GM21786 (cell line): Measurements from ENCODE around the gene HK1.
"Not testable (repeated sequence)": the region's sequence is repeated elsewhere in the genome, so short reads cannot be mapped to it uniquely, and the experiment has no call there.

Experiments used
- ATAC-seq: cut with Tn5 transposase; IDR thresholded peaks from one replicate; pipeline ENCODE4 v1.9.1; 2021; ENCODE audit not compliant: unreplicated experiment

Gene HK1

GRCh38 chr10:69278446-69278963 lies at the start of gene HK1:
Gene HK1 (plus strand): TSS chr10:69278496.
- no peak for ATAC-seq

GRCh38 chr10:69229616-69229916 lies 48.7 kb upstream of the HK1 start:
- ATAC-seq: no peak

DNA sequence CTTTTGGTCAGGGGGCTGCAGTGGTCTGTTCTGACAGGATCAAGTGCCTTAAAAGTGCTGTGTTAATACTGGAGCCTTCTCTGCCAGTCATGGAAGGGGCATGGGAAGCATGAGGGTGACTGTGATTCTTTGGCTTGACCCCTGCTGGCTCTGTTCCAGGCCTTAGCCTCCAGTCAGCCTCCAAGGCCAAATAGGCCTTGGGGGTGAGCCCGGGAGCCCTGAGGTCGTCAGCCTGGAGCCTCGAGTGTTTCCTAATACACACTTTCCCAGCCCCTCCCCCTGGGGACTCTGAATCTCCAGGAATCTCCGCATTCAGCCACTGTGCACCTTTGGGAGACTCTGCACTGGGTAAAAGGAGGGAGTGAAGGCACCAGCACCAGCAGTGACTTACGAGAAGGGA lies 48.2 kb upstream of the HK1 start:
- ATAC-seq: no peak

DNA sequence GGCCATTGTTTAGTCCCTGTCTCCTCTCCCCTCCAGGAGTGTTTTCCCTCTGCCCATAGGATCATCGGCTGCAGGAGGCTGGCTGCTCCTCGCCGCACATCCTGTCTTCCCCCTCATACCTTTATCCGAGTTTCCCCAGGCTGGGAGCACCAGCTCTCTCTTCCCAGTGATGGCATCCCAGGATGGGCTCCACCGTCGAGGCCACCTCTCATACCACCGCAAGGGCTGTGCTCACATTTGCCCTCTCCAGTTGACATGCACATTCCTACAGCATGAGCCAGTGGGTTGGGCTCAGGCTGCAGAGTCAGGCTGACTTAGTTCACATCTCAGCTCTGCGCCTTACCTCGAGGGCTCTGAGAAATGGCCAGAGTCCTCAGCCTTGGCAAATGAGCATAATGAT lies 46.0 kb upstream of the HK1 start:
- no peak for ATAC-seq

DNA sequence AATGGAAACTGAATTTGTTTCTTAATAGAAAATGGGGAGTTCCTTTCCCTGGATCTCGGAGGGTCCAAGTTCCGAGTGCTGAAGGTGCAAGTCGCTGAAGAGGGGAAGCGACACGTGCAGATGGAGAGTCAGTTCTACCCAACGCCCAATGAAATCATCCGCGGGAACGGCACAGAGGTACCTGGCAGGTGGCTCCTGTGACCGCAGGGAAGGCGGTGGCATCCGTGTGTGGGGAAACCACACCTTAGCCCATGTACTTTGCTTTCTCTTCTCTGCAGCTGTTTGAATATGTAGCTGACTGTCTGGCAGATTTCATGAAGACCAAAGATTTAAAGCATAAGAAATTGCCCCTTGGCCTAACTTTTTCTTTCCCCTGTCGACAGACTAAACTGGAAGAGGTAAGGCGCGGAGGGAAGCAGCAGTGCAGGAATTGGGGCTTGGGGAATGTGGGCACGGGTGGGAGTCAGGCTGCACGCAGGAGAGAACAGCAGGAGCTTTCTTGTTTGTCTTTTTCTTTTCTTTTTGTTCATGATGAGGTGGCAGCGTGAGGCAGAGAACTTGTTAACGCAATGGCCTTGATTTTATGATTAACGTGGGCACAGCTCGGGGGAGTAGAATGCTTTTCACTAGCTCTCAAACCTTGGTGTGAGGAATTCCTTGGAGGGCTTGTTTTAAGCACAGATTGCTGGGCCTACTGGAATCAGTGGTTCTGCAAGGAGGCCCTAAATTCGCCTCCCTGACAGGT lies 45.4 kb upstream of the HK1 start:
- no peak for ATAC-seq

DNA sequence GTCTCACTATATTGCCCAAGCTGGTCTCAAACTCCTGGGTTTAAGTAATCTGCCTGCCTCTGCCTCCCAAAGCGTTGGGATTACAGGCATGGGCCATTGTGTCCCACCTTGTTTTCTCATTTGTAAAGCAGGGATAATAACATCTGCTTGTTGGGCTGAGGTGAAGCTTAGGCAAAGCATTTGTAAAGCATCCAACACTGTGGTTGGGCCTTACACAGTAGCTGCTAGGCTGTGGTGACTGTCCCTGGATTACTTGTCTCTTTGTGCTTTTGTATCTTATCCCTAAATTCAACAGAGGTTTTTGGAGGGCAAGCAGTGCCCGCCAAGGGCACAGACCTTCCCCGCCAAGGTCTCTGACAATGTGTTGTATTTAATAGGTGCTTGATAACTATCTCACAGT lies 43.8 kb upstream of the HK1 start:
- ATAC-seq: no peak

DNA sequence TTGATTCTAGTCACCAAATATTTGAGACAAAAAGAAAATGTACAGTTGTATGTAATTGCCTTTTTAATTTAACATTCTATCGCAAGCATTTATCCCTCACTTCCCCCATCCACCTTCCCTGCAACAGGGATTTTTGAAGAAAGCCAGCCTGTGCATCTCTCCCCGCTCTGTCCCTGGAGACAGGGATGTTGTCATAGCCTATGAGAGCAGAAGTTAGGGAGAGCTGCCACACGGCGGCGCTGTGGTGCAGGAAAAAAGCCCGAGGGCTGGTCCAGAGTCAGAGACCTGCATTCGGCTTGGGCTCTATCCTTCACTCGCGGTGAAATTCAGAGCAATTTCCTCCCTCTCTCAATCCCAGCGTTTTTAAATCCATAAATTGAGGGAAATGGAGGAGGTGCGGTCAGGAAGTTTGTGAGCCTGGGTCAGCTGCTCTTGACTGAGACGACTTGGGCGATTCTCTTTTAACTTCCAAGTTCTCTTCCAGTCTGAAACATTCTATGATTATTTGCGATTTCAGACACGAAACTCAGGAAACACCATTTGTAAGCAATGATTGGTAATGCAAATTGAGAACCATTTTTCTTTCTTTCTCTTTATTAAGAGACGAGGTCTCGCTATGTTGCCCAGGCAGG lies 40.7 kb upstream of the HK1 start:
- peak; percentile 94 for ATAC-seq

GRCh38 chr10:69239136-69239535 lies 39.2 kb upstream of the HK1 start:
- no peak for ATAC-seq

DNA sequence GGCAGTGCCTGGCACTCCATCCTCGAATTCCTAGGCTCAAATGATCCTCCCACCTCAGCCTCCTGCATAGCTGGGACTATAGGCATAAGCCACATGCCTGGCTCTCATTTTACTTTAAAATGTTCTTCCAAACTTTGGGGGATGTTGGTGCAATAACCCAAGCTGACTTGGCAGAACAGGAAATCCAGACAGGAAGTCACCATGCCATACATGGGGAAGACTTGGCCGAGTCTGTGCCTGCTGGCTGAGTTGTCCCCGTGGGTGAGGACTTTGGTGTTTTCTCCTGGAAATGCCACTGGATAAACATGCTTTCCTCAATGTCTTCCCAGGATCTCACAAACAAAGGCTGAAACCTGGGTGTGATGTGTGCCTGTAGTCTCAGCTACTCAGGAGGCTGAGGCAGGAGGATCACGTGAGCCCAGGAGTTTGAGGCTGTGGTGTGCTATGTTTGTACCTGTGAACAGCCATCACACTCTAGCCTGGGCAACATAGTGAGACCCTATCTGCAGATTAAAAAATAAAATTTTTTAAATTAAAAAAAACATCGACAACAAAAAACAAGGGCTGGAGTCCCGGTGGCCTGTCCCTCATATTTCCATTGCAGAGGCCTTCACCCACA lies 38.4 kb upstream of the HK1 start:
- ATAC-seq: no peak

- no peak for ATAC-seq
These were observed 37.8 kb upstream of the HK1 start for GRCh38 chr10:69240455-69240854.

DNA sequence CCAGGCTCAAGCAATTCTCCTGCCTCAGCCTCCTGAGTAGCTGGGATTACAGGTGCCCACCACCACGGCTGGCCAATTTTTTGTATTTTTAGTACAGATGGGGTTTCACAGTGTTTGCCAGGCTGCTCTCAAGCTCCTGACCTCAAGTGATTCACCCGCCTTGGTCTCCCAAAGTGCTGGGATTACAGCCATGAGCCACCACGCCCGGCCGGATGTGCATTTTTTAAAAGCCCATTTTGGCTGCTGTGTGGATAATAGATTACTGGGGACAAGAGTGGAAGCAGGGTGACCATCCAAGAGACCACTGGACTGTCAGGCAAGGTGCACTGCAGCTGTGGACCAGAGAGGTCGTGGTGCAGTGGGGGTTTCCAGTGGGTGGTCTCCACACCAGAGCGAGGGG lies 36.7 kb upstream of the HK1 start:
- no peak for ATAC-seq

DNA sequence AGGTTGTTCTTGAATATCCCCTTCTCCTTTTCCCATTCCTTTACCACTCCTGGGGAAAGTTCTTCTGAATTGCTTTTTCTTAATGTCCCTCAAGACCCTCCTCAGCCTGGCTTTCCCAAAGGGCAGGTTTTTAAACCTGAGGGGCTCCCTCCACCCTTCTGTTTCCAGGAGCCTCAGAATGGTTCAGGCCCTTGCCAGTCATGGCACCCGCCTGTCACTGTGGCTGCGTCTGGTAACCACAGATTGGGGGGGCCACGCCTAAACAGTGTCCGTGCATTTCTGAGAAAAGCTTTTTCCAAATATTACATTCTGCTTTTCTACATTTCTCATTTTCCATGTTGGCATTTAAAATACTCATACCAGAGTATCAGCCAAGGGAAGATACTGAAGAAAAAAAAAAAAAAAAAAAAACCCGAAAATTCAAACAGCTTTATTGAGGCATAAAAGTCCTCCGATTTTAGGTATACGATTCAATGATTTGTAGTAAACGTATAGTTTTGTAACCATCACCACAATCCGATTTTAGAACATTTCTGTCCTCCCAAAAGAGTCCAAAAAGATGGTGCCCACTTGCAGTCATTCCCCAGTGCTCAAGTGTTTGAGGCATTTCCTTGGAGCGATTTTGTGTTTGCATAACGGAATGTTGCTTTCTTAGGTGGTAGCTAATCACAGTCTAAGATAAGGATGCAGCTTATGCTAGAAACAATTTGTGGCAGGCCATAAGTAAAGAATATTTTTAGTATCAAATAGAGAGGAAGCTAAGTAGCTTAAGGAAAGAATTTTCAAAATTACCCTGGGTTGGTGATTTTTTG lies 36.0 kb upstream of the HK1 start:
- ATAC-seq: no peak

DNA sequence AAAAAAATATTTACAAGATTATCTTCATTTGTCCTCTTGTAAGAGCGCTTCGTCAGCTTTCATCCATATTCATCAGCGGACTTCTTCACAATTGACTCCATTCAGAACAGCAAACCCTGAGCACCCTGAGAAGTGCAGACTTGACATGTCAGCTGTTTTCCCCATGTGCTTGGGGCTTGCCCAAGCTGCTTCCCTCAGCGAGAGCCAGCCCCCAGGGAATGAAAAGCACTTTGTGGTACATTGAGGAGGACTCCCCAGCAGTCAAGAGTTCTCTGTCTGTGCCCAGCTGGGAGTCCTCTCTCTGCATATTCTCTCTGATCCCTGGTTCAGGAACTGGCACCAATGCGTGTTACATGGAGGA lies 35.5 kb upstream of the HK1 start:
- ATAC-seq: no peak

DNA sequence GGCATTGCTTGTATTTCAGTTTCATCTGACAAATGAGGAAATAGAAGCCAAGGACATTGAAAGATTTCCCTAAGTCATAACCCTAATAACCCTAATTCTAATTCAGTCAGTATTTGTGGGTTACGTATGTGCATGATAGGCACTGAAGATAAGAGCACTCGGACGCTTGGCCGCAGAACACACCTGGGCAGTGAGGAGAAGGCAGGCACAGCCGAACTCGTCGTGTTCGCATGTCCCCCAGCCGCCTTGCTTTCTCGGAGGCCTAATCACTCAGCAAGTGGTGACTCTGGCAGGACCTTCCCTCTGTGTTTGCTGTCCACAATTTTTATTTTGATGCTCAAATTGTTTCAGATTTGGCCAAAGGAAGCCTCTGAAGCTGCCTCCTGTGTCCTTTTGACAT lies 34.5 kb upstream of the HK1 start:
- no peak for ATAC-seq

- no peak for ATAC-seq
These were observed 32.3 kb upstream of the HK1 start for GRCh38 chr10:69246036-69246435.

GRCh38 chr10:69246581-69247312 lies 31.5 kb upstream of the HK1 start:
- ATAC-seq: no peak

- ATAC-seq: no peak
These were observed 31.0 kb upstream of the HK1 start for GRCh38 chr10:69247313-69247710.

- ATAC-seq: no peak
These were observed 30.1 kb upstream of the HK1 start for GRCh38 chr10:69248117-69248730.

GRCh38 chr10:69250041-69250440 lies 28.3 kb upstream of the HK1 start:
- no peak for ATAC-seq

DNA sequence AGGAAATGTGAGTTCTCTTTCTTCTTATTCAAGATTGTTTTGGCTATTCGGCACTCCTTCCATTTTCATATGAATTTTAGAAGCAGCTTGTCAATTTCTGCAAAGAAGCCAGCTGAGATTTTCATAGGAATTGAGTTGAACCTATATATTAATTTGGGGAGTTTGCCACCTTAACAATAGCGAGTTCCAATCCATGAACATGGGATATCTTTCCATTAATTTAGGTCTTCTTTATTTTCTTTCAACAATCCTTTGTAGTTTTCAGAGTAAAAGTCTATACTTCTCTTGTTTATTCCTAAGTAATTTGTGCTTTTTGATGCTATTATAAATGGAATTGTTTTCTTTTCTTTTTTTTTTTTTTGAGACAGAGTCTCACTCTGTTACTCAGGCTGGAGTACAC lies 26.9 kb upstream of the HK1 start:
- not testable (repeated sequence) for ATAC-seq

- no peak for ATAC-seq
These were observed 25.1 kb upstream of the HK1 start for GRCh38 chr10:69253171-69253570.
